Endodermal cell (in vitro differentiated cells): ENCODE measurements around the gene NDUFC2. TPM values are rescaled to one million over a fixed set of nuclear protein-coding genes. Genes with fewer than 3 reads are reported as not detected.

Source experiments
- DNase-seq: peaks from one replicate; pipeline ENCODE4 v3.0.0-alpha.2; 2017
- H3K27ac ChIP-seq: 2 replicates; pipeline ENCODE4 v1.5.1; 2013; ENCODE audit warnings: mild to moderate bottlenecking, low read depth, low read length, moderate library complexity
- H3K27me3 ChIP-seq: 2 replicates; pipeline ENCODE4 v1.6.1; 2013; ENCODE audit warnings: mild to moderate bottlenecking, low read length, moderate library complexity; ENCODE audit not compliant: insufficient read depth, control insufficient read depth, poor library complexity, severe bottlenecking
- H3K36me3 ChIP-seq: 2 replicates; pipeline ENCODE4 v1.7.0; 2013; ENCODE audit warnings: mild to moderate bottlenecking, low read length, moderate library complexity; ENCODE audit not compliant: control insufficient read depth, insufficient read depth
- H3K4me1 ChIP-seq: one replicate; pipeline ENCODE4 v1.7.0; 2013; ENCODE audit warnings: low read length; ENCODE audit not compliant: control insufficient read depth, insufficient read depth
- H3K4me3 ChIP-seq: 2 replicates; pipeline ENCODE4 v1.5.1; 2013; ENCODE audit warnings: mild to moderate bottlenecking, low read length, moderate library complexity
- H3K9ac ChIP-seq: 2 replicates; pipeline ENCODE4 v1.6.1; 2013; ENCODE audit warnings: mild to moderate bottlenecking, low read length, moderate library complexity; ENCODE audit not compliant: poor library complexity, severe bottlenecking; ENCODE audit errors: extremely low read depth
- H3K9me3 ChIP-seq: 2 replicates; pipeline ENCODE4 v1.6.1; 2013; ENCODE audit warnings: mild to moderate bottlenecking, low read length, moderate library complexity; ENCODE audit not compliant: control insufficient read depth
- H3K27ac Mint-ChIP-seq: 2 replicates; pipeline ENCODE4 v1.8.0; 2020; ENCODE audit warnings: mixed read lengths
- H3K27me3 Mint-ChIP-seq: 2 replicates; pipeline ENCODE4 v1.8.0; 2021; ENCODE audit warnings: mild to moderate bottlenecking, mixed read lengths; ENCODE audit not compliant: insufficient read depth
- H3K36me3 Mint-ChIP-seq: 2 replicates; pipeline ENCODE4 v1.8.0; 2020; ENCODE audit warnings: low read depth, mixed read lengths
- H3K4me1 Mint-ChIP-seq: 2 replicates; pipeline ENCODE4 v1.8.0; 2020; ENCODE audit warnings: mixed read lengths
- H3K4me3 Mint-ChIP-seq: 2 replicates; pipeline ENCODE4 v1.8.0; 2020; ENCODE audit warnings: mild to moderate bottlenecking, moderate library complexity, mixed read lengths
- H3K9me3 Mint-ChIP-seq: 2 replicates; pipeline ENCODE4 v1.8.0; 2020; ENCODE audit warnings: mild to moderate bottlenecking, mixed read lengths
- WGBS, 2 experiments: methylation state at CpG; one replicate each; pipeline versions ENCODE4 v1.1.5 to v1.1.7; 2013; ENCODE audit warnings: missing lambda C conversion rate in 2 of 2, mixed read lengths in 1 of 2; ENCODE audit not compliant: insufficient coverage in 1 of 2, insufficient read length in 1 of 2; 5-methylcytosine and 5-hydroxymethylcytosine counted together
- total RNA-seq, 2 donors: library from RNA; stranded (reverse); fragmentation: NEBNext Ultra II Directional in 1 of 2; extraction: Animal tissue kit (Norgen Biotek cat#: 25700) in 1 of 2; gene quantifications; 2 replicates in 1 of 2; 3 replicates in 1 of 2; pipeline ENCODE4 v1.2.1, GENCODE V29; 2021
- TF ChIP-seq, protein P1 (sequence below): fragments of 200-600 bp; sonication (generic); conservative IDR thresholded peaks from 2 replicates; pipeline ENCODE4 v1.5.0; 2021; ENCODE audit warnings: antibody characterized with exemption, mild to moderate bottlenecking

NDUFC2 gene
- total RNA-seq, 2 donors from 2014 or later = 255 to 275 TPM

DNA sequence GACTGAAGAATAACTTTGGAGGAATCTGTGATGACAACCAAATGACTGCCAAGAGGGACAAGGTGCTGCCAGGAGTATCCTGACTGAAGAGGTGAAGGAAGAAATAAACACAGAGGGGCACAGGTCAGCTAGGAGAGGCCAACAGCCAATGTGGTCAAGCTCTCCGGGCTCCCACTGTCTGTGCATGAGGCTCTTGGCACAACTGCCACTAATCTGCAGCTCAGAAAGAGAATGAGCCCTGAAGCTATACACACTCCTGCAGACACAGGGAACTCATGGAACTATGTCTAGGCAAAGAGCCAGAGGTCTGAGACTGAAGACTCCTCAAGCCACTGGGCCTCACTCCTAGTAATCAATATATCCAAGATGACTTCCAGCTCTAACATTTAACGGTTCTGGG lies 9.0 kb downstream of the NDUFC2 start:
- Histone ChIP-seq H3K4me1 (no peaks in the 10 kb centered on the region), H3K9me3 (no peaks in the 10 kb centered on the region), H3K4me3 (no peak overlapping the region), H3K9ac (no peak overlapping the region), H3K36me3 (peaks cover 65% of the 10 kb centered on the region), H3K27me3 (no peaks in the 10 kb centered on the region), H3K27ac (no peak overlapping the region)
- no peak overlapping the region for H3K4me3 Mint-ChIP-seq
- no peaks in the 10 kb centered on the region for H3K9me3 Mint-ChIP-seq
- no peaks in the 10 kb centered on the region for H3K4me1 Mint-ChIP-seq
- TF ChIP-seq, protein P1, sequence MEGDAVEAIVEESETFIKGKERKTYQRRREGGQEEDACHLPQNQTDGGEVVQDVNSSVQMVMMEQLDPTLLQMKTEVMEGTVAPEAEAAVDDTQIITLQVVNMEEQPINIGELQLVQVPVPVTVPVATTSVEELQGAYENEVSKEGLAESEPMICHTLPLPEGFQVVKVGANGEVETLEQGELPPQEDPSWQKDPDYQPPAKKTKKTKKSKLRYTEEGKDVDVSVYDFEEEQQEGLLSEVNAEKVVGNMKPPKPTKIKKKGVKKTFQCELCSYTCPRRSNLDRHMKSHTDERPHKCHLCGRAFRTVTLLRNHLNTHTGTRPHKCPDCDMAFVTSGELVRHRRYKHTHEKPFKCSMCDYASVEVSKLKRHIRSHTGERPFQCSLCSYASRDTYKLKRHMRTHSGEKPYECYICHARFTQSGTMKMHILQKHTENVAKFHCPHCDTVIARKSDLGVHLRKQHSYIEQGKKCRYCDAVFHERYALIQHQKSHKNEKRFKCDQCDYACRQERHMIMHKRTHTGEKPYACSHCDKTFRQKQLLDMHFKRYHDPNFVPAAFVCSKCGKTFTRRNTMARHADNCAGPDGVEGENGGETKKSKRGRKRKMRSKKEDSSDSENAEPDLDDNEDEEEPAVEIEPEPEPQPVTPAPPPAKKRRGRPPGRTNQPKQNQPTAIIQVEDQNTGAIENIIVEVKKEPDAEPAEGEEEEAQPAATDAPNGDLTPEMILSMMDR = no peak
- no peaks in the 10 kb centered on the region for H3K27me3 Mint-ChIP-seq
- H3K36me3 Mint-ChIP-seq = peaks cover 57% of the 10 kb centered on the region
- no peak for DNase-seq
- H3K27ac Mint-ChIP-seq = no peak overlapping the region
- 81 to 95% methylated on average over 2 of the region's 2 CpGs for WGBS, 2 experiments

DNA sequence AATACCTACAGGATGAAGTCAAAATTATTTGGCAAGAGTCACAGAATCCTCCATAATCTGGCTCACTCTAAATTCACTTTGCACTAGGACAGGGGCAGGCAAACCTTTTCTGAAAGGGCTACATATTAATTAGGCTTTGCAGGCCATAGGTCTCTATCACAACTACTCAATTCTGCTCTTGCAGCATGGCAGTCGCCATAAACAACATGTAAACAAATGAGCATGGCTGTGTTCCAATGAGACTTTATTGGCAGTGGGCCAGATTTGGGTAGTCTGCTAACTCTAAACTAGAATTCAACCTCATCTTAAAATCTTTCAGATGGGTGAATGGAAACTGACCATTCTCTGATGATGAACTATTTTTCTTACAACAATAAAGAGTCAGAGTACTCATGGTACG lies 10.2 kb downstream of the NDUFC2 start:
- Mint-ChIP-seq H3K4me3 (no peak overlapping the region), H3K9me3 (no peaks in the 10 kb centered on the region), H3K4me1 (no peaks in the 10 kb centered on the region), H3K27me3 (no peaks in the 10 kb centered on the region), H3K36me3 (peaks cover 52% of the 10 kb centered on the region), H3K27ac (no peak overlapping the region)
- Histone ChIP-seq H3K9ac (no peak overlapping the region), H3K27me3 (no peaks in the 10 kb centered on the region), H3K27ac (no peak overlapping the region), H3K9me3 (no peaks in the 10 kb centered on the region), H3K4me3 (no peak overlapping the region), H3K36me3 (peaks cover 53% of the 10 kb centered on the region), H3K4me1 (no peaks in the 10 kb centered on the region)
- 96 to 100% methylated on average over 2 of the region's 2 CpGs for WGBS, 2 experiments
- no peak for DNase-seq
- TF ChIP-seq, protein P1 = no peak

DNA sequence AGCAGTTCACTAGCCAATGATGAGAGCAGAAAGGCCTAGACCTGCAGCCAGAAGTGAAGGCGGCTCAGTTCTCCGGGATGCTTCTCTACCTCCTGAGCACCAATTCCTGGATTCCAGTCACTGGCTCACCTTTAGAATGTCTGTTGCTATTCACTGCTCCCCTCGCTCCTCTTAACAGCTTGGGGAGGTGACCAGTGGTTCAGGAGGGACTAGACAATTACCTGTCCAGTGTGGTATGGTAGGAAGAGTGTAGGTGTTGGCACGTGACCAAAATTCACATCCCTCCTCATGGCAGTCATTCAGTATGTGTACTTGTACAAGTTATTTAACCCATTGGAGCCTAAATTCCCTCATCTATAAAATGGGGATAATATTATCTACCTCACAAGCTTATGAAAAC lies 12.0 kb downstream of the NDUFC2 start:
- Mint-ChIP-seq H3K36me3 (peaks cover 45% of the 10 kb centered on the region), H3K4me3 (no peak overlapping the region), H3K27me3 (no peaks in the 10 kb centered on the region), H3K9me3 (no peaks in the 10 kb centered on the region), H3K27ac (no peak overlapping the region), H3K4me1 (no peaks in the 10 kb centered on the region)
- WGBS, 2 experiments = 97 to 100% methylated on average over 2 to 3 of the region's 4 CpGs
- no peak overlapping the region for H3K9ac ChIP-seq
- H3K27me3 ChIP-seq = no peaks in the 10 kb centered on the region
- no peak overlapping the region for H3K27ac ChIP-seq
- no peak overlapping the region for H3K4me3 ChIP-seq
- no peaks in the 10 kb centered on the region for H3K4me1 ChIP-seq
- TF ChIP-seq, protein P1 = no peak
- peaks cover 49% of the 10 kb centered on the region for H3K36me3 ChIP-seq
- H3K9me3 ChIP-seq = no peaks in the 10 kb centered on the region
- DNase-seq = no peak
